Smooth muscle cell of the brain vasculature (primary cell): ENCODE results near the gene PDE11A.

Experiments used
- DNase-seq: peaks from one replicate; pipeline ENCODE4 v3.0.0-alpha.2; 2012; ENCODE audit warnings: low read depth, low spot score

The PDE11A gene

GRCh38 chr2:177923323-177923722, 149.3 kb downstream of the PDE11A start:
- DNase-seq, result no peak

- no peak for DNase-seq
These were observed 150.9 kb downstream of the PDE11A start for GRCh38 chr2:177921726-177922125.

- no peak for DNase-seq
These were observed 155.4 kb downstream of the PDE11A start for GRCh38 chr2:177917169-177917568.

- no peak for DNase-seq
These were observed 156.2 kb downstream of the PDE11A start for GRCh38 chr2:177916342-177916741.

- DNase-seq, result no peak
These were observed 158.3 kb downstream of the PDE11A start for GRCh38 chr2:177914247-177914646.

GRCh38 chr2:177909962-177910361, 162.6 kb downstream of the PDE11A start:
- no peak for DNase-seq

GRCh38 chr2:177908824-177909223, 163.8 kb downstream of the PDE11A start:
- DNase-seq, result no peak

- DNase-seq, result no peak
These were observed 164.4 kb downstream of the PDE11A start for GRCh38 chr2:177908182-177908581.

GRCh38 chr2:177906041-177906718, 166.4 kb downstream of the PDE11A start:
- peak; percentile 17 for DNase-seq

- DNase-seq, result no peak
These were observed 166.9 kb downstream of the PDE11A start for GRCh38 chr2:177905640-177906039.

- no peak for DNase-seq
These were observed 170.0 kb downstream of the PDE11A start for GRCh38 chr2:177902395-177903163.

- DNase-seq, result no peak
These were observed 172.5 kb downstream of the PDE11A start for GRCh38 chr2:177900082-177900481.

GRCh38 chr2:177897278-177897677, 175.3 kb downstream of the PDE11A start:
- DNase-seq, result no peak

GRCh38 chr2:177896587-177896986, 176.0 kb downstream of the PDE11A start:
- DNase-seq, result no peak

GRCh38 chr2:177894546-177894945, 178.0 kb downstream of the PDE11A start:
- no peak for DNase-seq

GRCh38 chr2:177893880-177894279, 178.7 kb downstream of the PDE11A start:
- DNase-seq, result no peak

GRCh38 chr2:177891533-177891932, 181.0 kb downstream of the PDE11A start:
- no peak for DNase-seq

- no peak for DNase-seq
These were observed 182.6 kb downstream of the PDE11A start for GRCh38 chr2:177889818-177890460.

GRCh38 chr2:177888581-177888980, 184.0 kb downstream of the PDE11A start:
- DNase-seq, result no peak

GRCh38 chr2:177887722-177888121, 184.9 kb downstream of the PDE11A start:
- DNase-seq, result no peak

GRCh38 chr2:177886824-177887223, 185.8 kb downstream of the PDE11A start:
- DNase-seq, result no peak

GRCh38 chr2:177885828-177886466, 186.6 kb downstream of the PDE11A start:
- no peak for DNase-seq
